IMR-90 (cell line): Measurements from ENCODE around the gene PPP5C. TPM values are rescaled to one million over a fixed set of nuclear protein-coding genes. Genes with fewer than 3 reads are reported as not detected.

Experiments used
- ATAC-seq: fragments of 200-7000 bp; cut with Tn5 transposase; 2 replicates; pipeline ENCODE4 v1.9.1; 2020; ENCODE audit warnings: low read depth, mild to moderate bottlenecking, moderate library complexity
- BruUV-seq: library from RNA; stranded (reverse); fragments of 400-500 nt; replicated peaks from 2 replicates; lab custom pipeline; 2021; lab: Mats Ljungman, UMichigan
- CTCF ChIA-PET: fragments of 300-600 bp; formaldehyde crosslinking; extraction: SDS; loops from one replicate; lab custom pipeline; 2021; ENCODE audit warnings: antibody characterized with exemption; lab: Yijun Ruan, JAX
- POLR2A ChIA-PET: fragments of 300-600 bp; sonication (Branson Sonifier 250); formaldehyde crosslinking; loops from one replicate; lab custom pipeline; 2022; ENCODE audit warnings: antibody characterized with exemption; ENCODE audit not compliant: unreplicated experiment; lab: Charles Lee
- DNase-seq: peaks from one replicate; pipeline ENCODE4 v3.0.0; 2013
- H2AFZ ChIP-seq: replicated peaks from 2 replicates; pipeline ENCODE3; 2013; ENCODE audit warnings: low read length, mild to moderate bottlenecking; ENCODE audit not compliant: poor library complexity
- H2AK5ac ChIP-seq: 2 replicates; pipeline ENCODE4 v1.6.1; 2013; ENCODE audit warnings: low read depth, low read length, inconsistent platforms
- H2AK9ac ChIP-seq: replicated peaks from 2 replicates; pipeline ENCODE3; 2013; ENCODE audit warnings: mild to moderate bottlenecking, low read depth, low read length, moderate library complexity; ENCODE audit not compliant: poor library complexity
- H2BK120ac ChIP-seq: 2 replicates; pipeline ENCODE4 v1.6.1; 2013; ENCODE audit warnings: low read depth, low read length, inconsistent platforms
- H2BK15ac ChIP-seq: 3 replicates; pipeline ENCODE4 v1.6.1; 2013; ENCODE audit warnings: low read depth, low read length, inconsistent platforms
- H2BK20ac ChIP-seq: 2 replicates; pipeline ENCODE4 v1.6.1; 2013; ENCODE audit warnings: low read depth, mild to moderate bottlenecking, inconsistent platforms, low read length, moderate library complexity
- H2BK5ac ChIP-seq: 2 replicates; pipeline ENCODE4 v1.6.1; 2013; ENCODE audit warnings: mild to moderate bottlenecking, low read depth, low read length, inconsistent platforms; ENCODE audit not compliant: poor library complexity, severe bottlenecking
- H3K14ac ChIP-seq: replicated peaks from 2 replicates; pipeline ENCODE4 v1.6.1; 2013; ENCODE audit warnings: low read depth, low read length, inconsistent platforms
- H3K18ac ChIP-seq: 2 replicates; pipeline ENCODE4 v1.6.1; 2013; ENCODE audit warnings: low read depth, low read length, control low read depth
- H3K23ac ChIP-seq: 2 replicates; pipeline ENCODE4 v1.6.1; 2013; ENCODE audit warnings: low read depth, low read length, inconsistent platforms
- H3K27ac ChIP-seq: 2 replicates; pipeline ENCODE4 v1.5.1; 2013; ENCODE audit warnings: mild to moderate bottlenecking, control low read depth, low read length; ENCODE audit not compliant: insufficient read depth
- H3K27me3 ChIP-seq: 2 replicates; pipeline ENCODE4 v1.6.1; 2013; ENCODE audit warnings: low read length; ENCODE audit not compliant: control insufficient read depth, insufficient read depth
- H3K36me3 ChIP-seq: 2 replicates; pipeline ENCODE4 v1.6.1; 2013; ENCODE audit warnings: low read length, mixed read lengths; ENCODE audit not compliant: control insufficient read depth, insufficient read depth
- H3K4ac ChIP-seq: 2 replicates; pipeline ENCODE4 v1.6.1; 2013; ENCODE audit warnings: low read depth, low read length, inconsistent platforms
- H3K4me1 ChIP-seq: 2 replicates; pipeline ENCODE4 v1.6.1; 2013; ENCODE audit warnings: low read length, mixed read lengths; ENCODE audit not compliant: control insufficient read depth, insufficient read depth
- H3K4me2 ChIP-seq: 2 replicates; pipeline ENCODE4 v1.6.1; 2013; ENCODE audit warnings: low read depth, mild to moderate bottlenecking, control low read depth, low read length, moderate library complexity
- H3K4me3 ChIP-seq: 2 replicates; pipeline ENCODE4 v1.5.1; 2013; ENCODE audit warnings: low read depth, mild to moderate bottlenecking, control low read depth, low read length, moderate library complexity; ENCODE audit not compliant: insufficient read depth
- H3K56ac ChIP-seq: 2 replicates; pipeline ENCODE4 v1.6.1; 2013; ENCODE audit warnings: low read length, inconsistent platforms; ENCODE audit not compliant: insufficient read depth; ENCODE audit errors: extremely low read depth
- H3K79me1 ChIP-seq, 2 experiments: 2 replicates each; pipeline ENCODE4 v1.6.1; 2013; ENCODE audit warnings: low read length in 2 of 2, inconsistent platforms in 1 of 2, low read depth in 1 of 2
- H3K9ac ChIP-seq: 2 replicates; pipeline ENCODE4 v1.6.1; 2013; ENCODE audit warnings: low read depth, low read length, control low read depth
- H3K9me1 ChIP-seq: 2 replicates; pipeline ENCODE4 v1.6.1; 2013; ENCODE audit warnings: low read length, inconsistent platforms; ENCODE audit not compliant: insufficient read depth
- H3K9me3 ChIP-seq: 2 replicates; pipeline ENCODE4 v1.6.1; 2013; ENCODE audit warnings: low read length; ENCODE audit not compliant: control insufficient read depth, insufficient read depth
- H4K20me1 ChIP-seq: 2 replicates; pipeline ENCODE4 v1.6.1; 2013; ENCODE audit warnings: low read length, inconsistent platforms; ENCODE audit not compliant: insufficient read depth
- H4K5ac ChIP-seq: 2 replicates; pipeline ENCODE4 v1.6.1; 2013; ENCODE audit warnings: mild to moderate bottlenecking, low read depth, low read length, control low read depth
- H4K8ac ChIP-seq, 2 experiments: 2 replicates each; pipeline ENCODE4 v1.6.1; 2013; ENCODE audit warnings: low read depth in 2 of 2, low read length in 2 of 2, control low read depth in 1 of 2, inconsistent platforms in 1 of 2
- H4K91ac ChIP-seq: 2 replicates; pipeline ENCODE4 v1.6.1; 2013; ENCODE audit warnings: low read depth, low read length, inconsistent platforms; ENCODE audit not compliant: insufficient read depth
- BHLHE40 ChIP-seq: fragments of 150-350 bp; IDR thresholded peaks from 2 replicates; pipeline ENCODE4 v1.6.1; 2016; ENCODE audit warnings: mild to moderate bottlenecking, low read depth, low read length
- CEBPB ChIP-seq: IDR thresholded peaks from 2 replicates; pipeline ENCODE4 v1.6.1; 2012; ENCODE audit warnings: low read depth, low read length, improper control_type of control experiment
- CHD1 ChIP-seq: IDR thresholded peaks from 2 replicates; pipeline ENCODE4 v1.6.1; 2012; ENCODE audit warnings: low read depth, low read length, improper control_type of control experiment
- FOS ChIP-seq: fragments of 150-350 bp; IDR thresholded peaks from 2 replicates; pipeline ENCODE4 v1.6.1; 2016; ENCODE audit warnings: low read depth, low read length
- MAFK ChIP-seq: IDR thresholded peaks from 2 replicates; pipeline ENCODE4 v1.6.1; 2012; ENCODE audit warnings: low read depth, low read length, improper control_type of control experiment
- MAZ ChIP-seq: IDR thresholded peaks from 2 replicates; pipeline ENCODE4 v1.6.1; 2012; ENCODE audit warnings: low read depth, mild to moderate bottlenecking, low read length, improper control_type of control experiment, moderate library complexity, borderline replicate concordance
- MXI1 ChIP-seq: IDR thresholded peaks from 2 replicates; pipeline ENCODE4 v1.6.1; 2012; ENCODE audit warnings: low read depth, mild to moderate bottlenecking, low read length, moderate library complexity, borderline replicate concordance
- NFE2L2 ChIP-seq: fragments of 150-350 bp; IDR thresholded peaks from 2 replicates; pipeline ENCODE4 v1.6.1; 2016; ENCODE audit warnings: low read depth, mild to moderate bottlenecking, low read length
- POLR2A ChIP-seq: IDR thresholded peaks from 2 replicates; pipeline ENCODE4 v1.6.1; 2012; ENCODE audit warnings: mild to moderate bottlenecking, low read depth, low read length
- RAD21 ChIP-seq: IDR thresholded peaks from 2 replicates; pipeline ENCODE4 v1.6.1; 2012; ENCODE audit warnings: low read length, improper control_type of control experiment
- RCOR1 ChIP-seq: IDR thresholded peaks from 2 replicates; pipeline ENCODE4 v1.6.1; 2012; ENCODE audit warnings: mild to moderate bottlenecking, low read length, improper control_type of control experiment; ENCODE audit not compliant: insufficient replicate concordance
- RFX5 ChIP-seq: IDR thresholded peaks from 2 replicates; pipeline ENCODE4 v1.8.0; 2012; ENCODE audit warnings: low read depth, mild to moderate bottlenecking, low read length, moderate library complexity
- SMC3 ChIP-seq: fragments of 150-350 bp; IDR thresholded peaks from 2 replicates; pipeline ENCODE4 v1.6.1; 2016; ENCODE audit warnings: low read depth, mild to moderate bottlenecking, antibody characterized with exemption, low read length, moderate library complexity
- WGBS, 2 experiments: methylation state at CpG; one replicate each; pipeline versions ENCODE4 v1.1.5 to v1.1.7; 2013; ENCODE audit warnings: missing lambda C conversion rate in 2 of 2; ENCODE audit not compliant: insufficient read length in 1 of 2; ENCODE audit errors: extremely low coverage in 2 of 2; 5-methylcytosine and 5-hydroxymethylcytosine counted together
- dilution Hi-C: fragments of 300-500 bp; cut with HindIII; formaldehyde crosslinking; loops from one replicate; pipeline ENCODE4 v1.14.3; 2018; ENCODE audit warnings: low sequenced_read_pairs; ENCODE audit not compliant: unreplicated experiment
- in situ Hi-C: fragments of 300-500 bp; cut with MboI; formaldehyde crosslinking; loops from 3 replicates; pipeline ENCODE4 v1.14.3; 2019; ENCODE audit warnings: low sequenced_read_pairs, inconsistent platforms, mixed read lengths
- intact Hi-C: fragments of 100-400 bp; cut with micrococcal nuclease; formaldehyde crosslinking; loops from 2 replicates; pipeline ENCODE4 v1.10.0; 2022
- polyA plus RNA-seq, 3 experiments: library from polyadenylated mRNA; depleted of rRNA; stranded (reverse); fragments of >200 nt; gene quantifications; 2 replicates each; pipeline ENCODE4 v1.2.3, GENCODE V29; 2012; ENCODE audit warnings: low replicate concordance in 1 of 3
- total RNA-seq: library from RNA; depleted of rRNA; stranded (reverse); fragments of >200 nt; gene quantifications from 2 replicates; pipeline ENCODE4 v1.2.3, GENCODE V29; 2012
- TF ChIP-seq, protein P1 (sequence below): fragments of 150-350 bp; IDR thresholded peaks from 2 replicates; pipeline ENCODE4 v1.6.1; 2016; ENCODE audit warnings: low read depth, mild to moderate bottlenecking, low read length, moderate library complexity, borderline replicate concordance
- TF ChIP-seq, protein P2 (sequence below): fragments of 150-350 bp; IDR thresholded peaks from 2 replicates; pipeline ENCODE4 v1.6.1; 2017; ENCODE audit warnings: mild to moderate bottlenecking, antibody characterized with exemption, low read length, low read depth
- TF ChIP-seq, protein P3 (sequence below): conservative IDR thresholded peaks from 2 replicates; pipeline ENCODE4 v1.5.1; 2012; ENCODE audit warnings: mild to moderate bottlenecking, low read depth, low read length, improper control_type of control experiment

The PPP5C gene
- total and polyA plus RNA-seq, 2 of the 4 experiments (the other 2 are of a cell fraction) = 80.5 to 128 TPM

DNA sequence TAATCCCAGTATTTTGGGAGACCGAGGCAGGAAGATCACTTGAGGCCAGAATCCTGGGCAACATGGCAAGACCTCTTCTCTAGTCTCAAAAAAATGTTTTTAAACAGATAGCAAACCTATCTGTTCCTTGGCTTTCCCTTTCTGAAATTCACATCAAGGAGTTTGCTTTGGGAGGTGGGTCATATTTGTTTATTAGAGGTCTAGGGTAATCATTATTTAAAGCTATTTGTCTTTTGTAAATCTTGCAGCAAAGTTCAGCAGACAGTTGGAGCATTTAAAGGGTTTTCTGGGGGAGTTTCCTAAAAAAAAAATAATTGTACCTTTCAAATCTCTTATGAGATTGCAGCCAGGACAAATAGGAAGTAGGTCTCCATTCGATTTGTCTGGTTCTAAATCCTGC is 17.5 kb downstream of the PPP5C start:
- Histone ChIP-seq H2BK15ac (no peak overlapping the region), H3K14ac (no peak overlapping the region), H3K23ac (no peak overlapping the region), H3K9me3 (no peaks in the 10 kb centered on the region), H3K4me2 (no peak overlapping the region), H3K9me1 (0 out of 2 replicates have a peak, but pooled peaks cover 5% of the 10 kb centered on the region), H2BK120ac (no peak overlapping the region), H2AK9ac (no peak overlapping the region), H3K27ac (no peak overlapping the region), H4K5ac (no peak overlapping the region), H3K27me3 (no peaks in the 10 kb centered on the region), H2AK5ac (no peak overlapping the region), H2BK20ac (no peak overlapping the region), H3K56ac (no peak overlapping the region), H3K79me1 (peaks cover 10 to 63% of the 10 kb centered on the region in 2 experiments; a peak in 3 of 4 replicates), H3K4me3 (no peak overlapping the region), H3K4ac (no peak overlapping the region), H4K20me1 (no peaks in the 10 kb centered on the region; the same call in none of the 2 replicates), H4K8ac (no peak overlapping the region), H3K36me3 (peaks cover 22% of the 10 kb centered on the region), H4K91ac (no peak overlapping the region), H3K18ac (no peak overlapping the region), H2BK5ac (no peak overlapping the region), H3K4me1 (no peaks in the 10 kb centered on the region), H3K9ac (no peak overlapping the region), H2AFZ (no peak overlapping the region)
- ChIA-PET POLR2A (interaction anchor here (0.6 kb wide), 1 partner anchor 116 kb away, joined by 16 read pairs; no protein-coding TSS in a partner anchor), CTCF (no interaction called here)
- dilution Hi-C loops = no loop called here
- ATAC-seq (no peak), DNase-seq (no peak)
- in situ Hi-C loops = no loop called here
- intact Hi-C loops = no loop called here
- no peak for TF ChIP-seq CEBPB
- no peak for TF ChIP-seq FOS
- TF ChIP-seq MAFK = no peak
- TF ChIP-seq, protein P1, sequence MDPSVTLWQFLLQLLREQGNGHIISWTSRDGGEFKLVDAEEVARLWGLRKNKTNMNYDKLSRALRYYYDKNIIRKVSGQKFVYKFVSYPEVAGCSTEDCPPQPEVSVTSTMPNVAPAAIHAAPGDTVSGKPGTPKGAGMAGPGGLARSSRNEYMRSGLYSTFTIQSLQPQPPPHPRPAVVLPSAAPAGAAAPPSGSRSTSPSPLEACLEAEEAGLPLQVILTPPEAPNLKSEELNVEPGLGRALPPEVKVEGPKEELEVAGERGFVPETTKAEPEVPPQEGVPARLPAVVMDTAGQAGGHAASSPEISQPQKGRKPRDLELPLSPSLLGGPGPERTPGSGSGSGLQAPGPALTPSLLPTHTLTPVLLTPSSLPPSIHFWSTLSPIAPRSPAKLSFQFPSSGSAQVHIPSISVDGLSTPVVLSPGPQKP = no peak
- no peak for TF ChIP-seq RFX5
- TF ChIP-seq MAZ = no peak
- TF ChIP-seq, protein P2, sequence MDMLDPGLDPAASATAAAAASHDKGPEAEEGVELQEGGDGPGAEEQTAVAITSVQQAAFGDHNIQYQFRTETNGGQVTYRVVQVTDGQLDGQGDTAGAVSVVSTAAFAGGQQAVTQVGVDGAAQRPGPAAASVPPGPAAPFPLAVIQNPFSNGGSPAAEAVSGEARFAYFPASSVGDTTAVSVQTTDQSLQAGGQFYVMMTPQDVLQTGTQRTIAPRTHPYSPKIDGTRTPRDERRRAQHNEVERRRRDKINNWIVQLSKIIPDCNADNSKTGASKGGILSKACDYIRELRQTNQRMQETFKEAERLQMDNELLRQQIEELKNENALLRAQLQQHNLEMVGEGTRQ = no peak
- no peak for TF ChIP-seq RAD21
- TF ChIP-seq SMC3 = no peak
- TF ChIP-seq BHLHE40 = no peak
- TF ChIP-seq NFE2L2 = no peak
- TF ChIP-seq POLR2A = no peak
- TF ChIP-seq, protein P3, sequence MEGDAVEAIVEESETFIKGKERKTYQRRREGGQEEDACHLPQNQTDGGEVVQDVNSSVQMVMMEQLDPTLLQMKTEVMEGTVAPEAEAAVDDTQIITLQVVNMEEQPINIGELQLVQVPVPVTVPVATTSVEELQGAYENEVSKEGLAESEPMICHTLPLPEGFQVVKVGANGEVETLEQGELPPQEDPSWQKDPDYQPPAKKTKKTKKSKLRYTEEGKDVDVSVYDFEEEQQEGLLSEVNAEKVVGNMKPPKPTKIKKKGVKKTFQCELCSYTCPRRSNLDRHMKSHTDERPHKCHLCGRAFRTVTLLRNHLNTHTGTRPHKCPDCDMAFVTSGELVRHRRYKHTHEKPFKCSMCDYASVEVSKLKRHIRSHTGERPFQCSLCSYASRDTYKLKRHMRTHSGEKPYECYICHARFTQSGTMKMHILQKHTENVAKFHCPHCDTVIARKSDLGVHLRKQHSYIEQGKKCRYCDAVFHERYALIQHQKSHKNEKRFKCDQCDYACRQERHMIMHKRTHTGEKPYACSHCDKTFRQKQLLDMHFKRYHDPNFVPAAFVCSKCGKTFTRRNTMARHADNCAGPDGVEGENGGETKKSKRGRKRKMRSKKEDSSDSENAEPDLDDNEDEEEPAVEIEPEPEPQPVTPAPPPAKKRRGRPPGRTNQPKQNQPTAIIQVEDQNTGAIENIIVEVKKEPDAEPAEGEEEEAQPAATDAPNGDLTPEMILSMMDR = no peak
- TF ChIP-seq CHD1 = no peak
- no peak for TF ChIP-seq RCOR1
- TF ChIP-seq MXI1 = no peak
- BruUV-seq = no TSS peak
- WGBS, 2 experiments = 100% methylated on average over 1 of the region's 2 CpGs; no CpG with 5 or more reads in 1 of the 2 experiments
